Activated gamma-delta T cell treated with Interleukin-2 at 50 U/mL for 16 hours (primary cell): Measurements from ENCODE around the gene FGF22.
A peak's percentile ranks its signal among the peaks of the same experiment; 100 is the strongest.
"Not testable (repeated sequence)": the region's sequence is repeated elsewhere in the genome, so short reads cannot be mapped to it uniquely, and the experiment has no call there.

ENCODE experiments used
- DNase-seq: peaks from one replicate; pipeline ENCODE4 v3.0.0-alpha.2; 2020

Gene FGF22

GRCh38 chr19:622666-623065, 17.0 kb upstream of the FGF22 start:
- DNase-seq: no peak

- no peak for DNase-seq
Measured at GRCh38 chr19:623175-623916, 16.3 kb upstream of the FGF22 start.

- DNase-seq: no peak
Measured at GRCh38 chr19:623974-624373, 15.7 kb upstream of the FGF22 start.

- no peak for DNase-seq
Measured at GRCh38 chr19:624433-625109, 15.1 kb upstream of the FGF22 start.

- DNase-seq: no peak
Measured at GRCh38 chr19:625257-625656, 14.4 kb upstream of the FGF22 start.

GRCh38 chr19:626566-626965, 13.1 kb upstream of the FGF22 start:
- not testable (repeated sequence) for DNase-seq

GRCh38 chr19:628168-628567, 11.5 kb upstream of the FGF22 start:
- DNase-seq: no peak

- DNase-seq: not testable (repeated sequence)
Measured at GRCh38 chr19:629515-629914, 10.2 kb upstream of the FGF22 start.

- DNase-seq: no peak
Measured at GRCh38 chr19:629961-630714, 9.5 kb upstream of the FGF22 start.

GRCh38 chr19:632579-633067, 7.1 kb upstream of the FGF22 start:
- no peak for DNase-seq

GRCh38 chr19:633068-633785, 6.5 kb upstream of the FGF22 start, which contains the start of gene POLRMT:
TSS of gene POLRMT (minus strand) at chr19:633537. CDS start at chr19:633512, 25 bp downstream.
- DNase-seq: peak; percentile 95

- no peak for DNase-seq
Measured at GRCh38 chr19:633786-634639, 5.7 kb upstream of the FGF22 start.

- DNase-seq: no peak
Measured at GRCh38 chr19:634975-635652, 4.6 kb upstream of the FGF22 start.

- no peak for DNase-seq
Measured at GRCh38 chr19:638906-639252, 800 bp upstream of the FGF22 start.

GRCh38 chr19:640161-640558, 481 bp downstream of the FGF22 start:
- no peak for DNase-seq

GRCh38 chr19:640606-641189, 1.0 kb downstream of the FGF22 start:
- no peak for DNase-seq

GRCh38 chr19:641702-642101, 2.0 kb downstream of the FGF22 start:
- no peak for DNase-seq

GRCh38 chr19:642767-643727, 3.4 kb downstream of the FGF22 start:
- DNase-seq: no peak

- no peak for DNase-seq
Measured at GRCh38 chr19:643736-644135, 4.1 kb downstream of the FGF22 start.

GRCh38 chr19:644363-644762, 4.7 kb downstream of the FGF22 start:
- DNase-seq: no peak
